Effector memory CD4-positive, alpha-beta T cell (primary cell): ENCODE results near the gene CDK5RAP2.

Source experiments
- DNase-seq, 3 donors: peaks; one replicate each; pipeline ENCODE4 v3.0.0-alpha.2; 2020
- H3K27ac ChIP-seq: 2 replicates; pipeline ENCODE4 v1.7.0; 2013; ENCODE audit warnings: mild to moderate bottlenecking, low read length, moderate library complexity; ENCODE audit not compliant: insufficient read depth, poor library complexity, severe bottlenecking
- H3K27me3 ChIP-seq: replicated peaks from 2 replicates; pipeline ENCODE4 v1.7.0; 2013; ENCODE audit warnings: mild to moderate bottlenecking, low read length; ENCODE audit not compliant: insufficient read depth, control insufficient read depth, poor library complexity, severe bottlenecking
- H3K36me3 ChIP-seq: 2 replicates; pipeline ENCODE4 v1.7.0; 2013; ENCODE audit warnings: mild to moderate bottlenecking, low read length, moderate library complexity; ENCODE audit not compliant: control insufficient read depth, insufficient read depth
- H3K4me1 ChIP-seq: 2 replicates; pipeline ENCODE4 v1.7.0; 2013; ENCODE audit warnings: low read length, mild to moderate bottlenecking; ENCODE audit not compliant: control insufficient read depth, insufficient read depth, poor library complexity, severe bottlenecking
- H3K4me3 ChIP-seq: 2 replicates; pipeline ENCODE4 v1.7.0; 2013; ENCODE audit warnings: low read length, low read depth, mild to moderate bottlenecking; ENCODE audit not compliant: insufficient read depth, poor library complexity, severe bottlenecking
- H3K9me3 ChIP-seq: 2 replicates; pipeline ENCODE4 v1.7.0; 2013; ENCODE audit warnings: mild to moderate bottlenecking, low read length, moderate library complexity; ENCODE audit not compliant: control insufficient read depth

Gene CDK5RAP2

GRCh38 chr9:120360510-120360909 is 219.5 kb downstream of the CDK5RAP2 start:
- no peak overlapping the region for H3K4me3 ChIP-seq
- H3K4me1 ChIP-seq, result no peaks in the 10 kb centered on the region
- H3K27ac ChIP-seq, result no peak overlapping the region
- DNase-seq, result no peak
- H3K27me3 ChIP-seq, result no peaks in the 10 kb centered on the region
- H3K36me3 ChIP-seq, result no peaks in the 10 kb centered on the region
- no peaks in the 10 kb centered on the region for H3K9me3 ChIP-seq

GRCh38 chr9:120360046-120360445 is 219.9 kb downstream of the CDK5RAP2 start:
- Histone ChIP-seq H3K4me3 (no peak overlapping the region), H3K4me1 (no peaks in the 10 kb centered on the region), H3K9me3 (no peaks in the 10 kb centered on the region), H3K27me3 (no peaks in the 10 kb centered on the region), H3K27ac (no peak overlapping the region), H3K36me3 (no peaks in the 10 kb centered on the region)
- no peak for DNase-seq

GRCh38 chr9:120358877-120359276 is 221.1 kb downstream of the CDK5RAP2 start:
- Histone ChIP-seq H3K4me1 (no peaks in the 10 kb centered on the region), H3K27ac (no peak overlapping the region), H3K27me3 (no peaks in the 10 kb centered on the region), H3K36me3 (no peaks in the 10 kb centered on the region), H3K9me3 (no peaks in the 10 kb centered on the region), H3K4me3 (no peak overlapping the region)
- DNase-seq, result no peak

GRCh38 chr9:120353506-120353905 is 226.5 kb downstream of the CDK5RAP2 start:
- no peaks in the 10 kb centered on the region for H3K36me3 ChIP-seq

GRCh38 chr9:120351106-120351505 is 228.9 kb downstream of the CDK5RAP2 start:
- Histone ChIP-seq H3K27me3 (no peaks in the 10 kb centered on the region), H3K36me3 (no peaks in the 10 kb centered on the region), H3K27ac (no peak overlapping the region), H3K9me3 (no peaks in the 10 kb centered on the region), H3K4me1 (no peaks in the 10 kb centered on the region), H3K4me3 (no peak overlapping the region)
- no peak for DNase-seq

More at GRCh38 chr9:120353506-120353905, 226.5 kb downstream of the CDK5RAP2 start:
- H3K27me3 ChIP-seq, result no peaks in the 10 kb centered on the region
- DNase-seq, result no peak
- no peak overlapping the region for H3K27ac ChIP-seq
- no peaks in the 10 kb centered on the region for H3K9me3 ChIP-seq
- H3K4me3 ChIP-seq, result no peak overlapping the region
- H3K4me1 ChIP-seq, result no peaks in the 10 kb centered on the region

- no peak overlapping the region for H3K4me3 ChIP-seq
- DNase-seq, result no peak
- H3K36me3 ChIP-seq, result no peaks in the 10 kb centered on the region
These were observed 229.4 kb downstream of the CDK5RAP2 start for GRCh38 chr9:120350596-120350995.

GRCh38 chr9:120348951-120349429 is 231.0 kb downstream of the CDK5RAP2 start:
- DNase-seq, result no peak
- no peak overlapping the region for H3K4me3 ChIP-seq
- no peak overlapping the region for H3K27ac ChIP-seq
- no peaks in the 10 kb centered on the region for H3K36me3 ChIP-seq
- H3K9me3 ChIP-seq, result no peaks in the 10 kb centered on the region
- no peaks in the 10 kb centered on the region for H3K27me3 ChIP-seq
- H3K4me1 ChIP-seq, result no peaks in the 10 kb centered on the region

More at GRCh38 chr9:120350596-120350995, 229.4 kb downstream of the CDK5RAP2 start:
- Histone ChIP-seq H3K27me3 (no peaks in the 10 kb centered on the region), H3K9me3 (no peaks in the 10 kb centered on the region), H3K27ac (no peak overlapping the region), H3K4me1 (no peaks in the 10 kb centered on the region)

- H3K27me3 ChIP-seq, result no peaks in the 10 kb centered on the region
- DNase-seq, result no peak
These were observed 234.6 kb downstream of the CDK5RAP2 start for GRCh38 chr9:120345379-120345778.

GRCh38 chr9:120344230-120344629 is 235.7 kb downstream of the CDK5RAP2 start:
- Histone ChIP-seq H3K4me3 (no peak overlapping the region), H3K36me3 (no peaks in the 10 kb centered on the region), H3K4me1 (no peaks in the 10 kb centered on the region), H3K27ac (no peak overlapping the region), H3K27me3 (no peaks in the 10 kb centered on the region), H3K9me3 (no peaks in the 10 kb centered on the region)
- DNase-seq, result no peak

More at GRCh38 chr9:120345379-120345778, 234.6 kb downstream of the CDK5RAP2 start:
- no peaks in the 10 kb centered on the region for H3K4me1 ChIP-seq
- H3K9me3 ChIP-seq, result no peaks in the 10 kb centered on the region
- no peak overlapping the region for H3K4me3 ChIP-seq
- H3K27ac ChIP-seq, result no peak overlapping the region
- H3K36me3 ChIP-seq, result no peaks in the 10 kb centered on the region

GRCh38 chr9:120343416-120343815 is 236.6 kb downstream of the CDK5RAP2 start:
- no peaks in the 10 kb centered on the region for H3K36me3 ChIP-seq
- no peaks in the 10 kb centered on the region for H3K27me3 ChIP-seq
- H3K9me3 ChIP-seq, result no peaks in the 10 kb centered on the region
- no peak overlapping the region for H3K4me3 ChIP-seq
- no peak overlapping the region for H3K27ac ChIP-seq
- no peak for DNase-seq
- H3K4me1 ChIP-seq, result no peaks in the 10 kb centered on the region
